ENCODE results near the gene MYO1F. TPM values are rescaled to one million over a fixed set of nuclear protein-coding genes. Genes with fewer than 3 reads are reported as not detected.
"Not testable (repeated sequence)": the region's sequence is repeated elsewhere in the genome, so short reads cannot be mapped to it uniquely, and the experiment has no call there.

Gene MYO1F
- total RNA-seq = 10 to 100 TPM; 48.7 to 50.1 TPM

GRCh38 chr19:8577247-8577646 is at the start of gene MYO1F:
Gene MYO1F, minus strand, starts transcription at chr19:8577442. Its CDS starts 133 bp downstream, at chr19:8577309.
- peaks cover 2% of the 10 kb centered on the region for H3K27me3 Mint-ChIP-seq
- POLR2A ChIA-PET = interaction anchor here (0.9 to 3.6 kb wide), 4 partner anchors 14 to 187 kb away, joined by 4 to 23 read pairs (median 4); partner anchors contain the start of genes RAB11B and ZNF414
- H3K27ac Mint-ChIP-seq = peak within 1 kb of the TSS; percentile 89

DNA sequence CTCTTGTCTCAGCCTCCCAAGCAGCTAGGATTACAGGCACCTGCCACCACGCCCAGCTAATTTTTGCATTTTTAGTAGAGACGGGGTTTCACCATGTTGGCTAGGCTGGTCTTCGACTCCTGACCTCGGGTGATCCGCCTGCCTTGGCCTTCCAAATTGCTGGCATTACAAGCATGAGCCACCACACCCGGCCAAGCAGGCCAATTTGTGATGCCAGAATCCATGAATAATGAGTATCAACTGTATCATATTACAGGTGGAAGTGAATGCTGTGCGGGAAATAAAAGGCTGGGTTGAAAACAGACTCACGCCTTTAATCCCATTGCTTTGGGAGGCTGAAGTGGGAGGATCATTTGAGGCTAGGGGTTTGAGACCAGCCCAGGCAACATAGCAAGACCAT is 49.6 kb upstream of the MYO1F start:
- intact Hi-C loops (cut with micrococcal nuclease) = no loop called here
- no peak overlapping the region for H3K27ac Mint-ChIP-seq
- H3K9me3 Mint-ChIP-seq = no peaks in the 10 kb centered on the region
- H3K36me3 Mint-ChIP-seq = no peaks in the 10 kb centered on the region
- H3K4me3 Mint-ChIP-seq = no peak overlapping the region
- ChIA-PET POLR2A (no interaction called here), CTCF (interaction anchor here (0.9 to 1.3 kb wide), 2 partner anchors 10 to 15 kb away, joined by 3 read pairs; no protein-coding TSS in a partner anchor)
- no peak for DNase-seq
- H3K4me1 Mint-ChIP-seq (ENCODE audit: low read depth) = no peaks in the 10 kb centered on the region
- H3K27me3 Mint-ChIP-seq = no peaks in the 10 kb centered on the region

More at GRCh38 chr19:8577247-8577646, at the start of gene MYO1F:
- DNase-seq = peak; percentile 44
- intact Hi-C loops (cut with micrococcal nuclease) = loop anchor here (5.0 kb wide), 3 partner anchors 130 to 225 kb away; partner anchors contain the start of gene RAB11B
- Mint-ChIP-seq H3K36me3 (peaks cover 2% of the 10 kb centered on the region), H3K4me1 (ENCODE audit: low read depth) (peaks cover 59% of the 10 kb centered on the region), H3K4me3 (peak within 1 kb of the TSS; percentile 90), H3K9me3 (no peaks in the 10 kb centered on the region)
- CTCF ChIA-PET = interaction anchor here (1.0 to 6.8 kb wide), 14 partner anchors 9 to 230 kb away, joined by 3 to 168 read pairs (median 24); partner anchors contain the start of genes MARCHF2 and ZNF414

- DNase-seq; H3K27ac Mint-ChIP-seq; H3K4me3 Mint-ChIP-seq; H3K4me1 Mint-ChIP-seq (ENCODE audit: low read depth); H3K9me3 Mint-ChIP-seq; POLR2A ChIA-PET; H3K36me3 Mint-ChIP-seq; H3K27me3 Mint-ChIP-seq; intact Hi-C loops (cut with micrococcal nuclease): not testable (repeated sequence)
- CTCF ChIA-PET = interaction anchor here (0.6 to 0.7 kb wide), 2 partner anchors 69 to 269 kb away, joined by 3 to 8 read pairs; no protein-coding TSS in a partner anchor
Observed at GRCh38 chr19:8622886-8623285, 45.6 kb upstream of the MYO1F start.

- Mint-ChIP-seq H3K27me3 (no peaks in the 10 kb centered on the region), H3K9me3 (no peaks in the 10 kb centered on the region), H3K36me3 (no peaks in the 10 kb centered on the region), H3K4me3 (no peak overlapping the region), H3K27ac (no peak overlapping the region), H3K4me1 (ENCODE audit: low read depth) (no peaks in the 10 kb centered on the region)
- no peak for DNase-seq
- ChIA-PET POLR2A (no interaction called here), CTCF (interaction anchor here (1.0 to 1.6 kb wide), 2 partner anchors 15 to 38 kb away, joined by 3 read pairs; no protein-coding TSS in a partner anchor)
- intact Hi-C loops (cut with micrococcal nuclease) = no loop called here
Observed at GRCh38 chr19:8618751-8619150, 41.5 kb upstream of the MYO1F start.

GRCh38 chr19:8617984-8618383 is 40.7 kb upstream of the MYO1F start:
- CTCF ChIA-PET = interaction anchor here (1.6 to 2.3 kb wide), 2 partner anchors 24 to 37 kb away, joined by 3 to 6 read pairs; no protein-coding TSS in a partner anchor
- no peaks in the 10 kb centered on the region for H3K36me3 Mint-ChIP-seq

DNA sequence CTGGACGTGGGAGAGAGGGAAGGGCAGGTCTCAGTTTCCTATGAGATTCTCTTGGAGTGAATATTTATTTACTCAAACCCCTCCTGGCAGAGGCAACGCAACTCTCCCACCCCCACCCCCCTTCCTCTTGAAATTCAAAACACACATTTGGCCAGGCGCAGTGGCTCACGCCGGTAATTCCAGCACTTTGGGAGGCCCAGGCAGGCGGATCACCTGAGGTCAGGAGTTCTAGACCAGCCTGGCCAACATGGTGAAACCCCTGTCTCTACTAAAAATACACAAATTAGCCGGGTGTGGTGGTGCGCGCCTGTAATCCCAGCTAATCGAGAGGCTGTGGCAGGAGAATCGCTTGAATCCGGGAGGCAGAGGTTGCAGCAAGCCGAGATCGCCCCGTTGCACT is 40.1 kb upstream of the MYO1F start:
- H3K27me3 Mint-ChIP-seq; H3K36me3 Mint-ChIP-seq; intact Hi-C loops (cut with micrococcal nuclease); H3K27ac Mint-ChIP-seq; POLR2A ChIA-PET; H3K4me1 Mint-ChIP-seq (ENCODE audit: low read depth); DNase-seq; H3K4me3 Mint-ChIP-seq; H3K9me3 Mint-ChIP-seq: not testable (repeated sequence)
- CTCF ChIA-PET = interaction anchor here (1.6 to 2.4 kb wide), 3 partner anchors 24 to 77 kb away, joined by 3 to 17 read pairs (median 6); no protein-coding TSS in a partner anchor

More at GRCh38 chr19:8617984-8618383, 40.7 kb upstream of the MYO1F start:
- Mint-ChIP-seq H3K27ac (no peak overlapping the region), H3K27me3 (no peaks in the 10 kb centered on the region), H3K4me1 (ENCODE audit: low read depth) (no peaks in the 10 kb centered on the region), H3K4me3 (no peak overlapping the region), H3K9me3 (no peaks in the 10 kb centered on the region)
- POLR2A ChIA-PET = no interaction called here
- no peak for DNase-seq
- intact Hi-C loops (cut with micrococcal nuclease) = no loop called here

DNA sequence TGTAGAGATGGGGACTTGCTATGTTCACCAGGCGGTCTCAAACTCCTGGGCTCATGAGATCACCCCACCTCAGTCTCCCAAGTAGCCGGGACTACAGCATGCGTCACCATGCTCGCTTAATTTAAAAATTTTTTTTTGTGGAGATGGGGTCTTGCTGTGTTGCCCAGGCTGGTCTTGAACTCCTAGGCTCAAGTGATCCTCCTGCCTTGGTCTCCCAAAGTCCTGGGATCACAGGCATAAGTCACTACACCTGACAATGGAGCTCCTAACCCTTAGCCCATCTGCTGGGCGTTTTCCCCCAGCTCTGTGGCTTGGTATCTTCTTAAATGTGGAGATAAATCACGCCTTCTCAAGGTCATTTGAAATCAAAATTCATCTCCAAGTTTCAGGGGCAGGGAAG is 39.6 kb upstream of the MYO1F start:
- H3K27ac Mint-ChIP-seq = no peak overlapping the region
- no peak overlapping the region for H3K4me3 Mint-ChIP-seq
- no peaks in the 10 kb centered on the region for H3K36me3 Mint-ChIP-seq
- intact Hi-C loops (cut with micrococcal nuclease) = no loop called here
- DNase-seq = no peak
- H3K4me1 Mint-ChIP-seq (ENCODE audit: low read depth) = peaks cover 7% of the 10 kb centered on the region
- no peaks in the 10 kb centered on the region for H3K9me3 Mint-ChIP-seq
- POLR2A ChIA-PET = no interaction called here
- H3K27me3 Mint-ChIP-seq = no peaks in the 10 kb centered on the region
- CTCF ChIA-PET = interaction anchor here (0.7 to 2.4 kb wide), 7 partner anchors 11 to 77 kb away, joined by 3 to 17 read pairs (median 6); no protein-coding TSS in a partner anchor

DNA sequence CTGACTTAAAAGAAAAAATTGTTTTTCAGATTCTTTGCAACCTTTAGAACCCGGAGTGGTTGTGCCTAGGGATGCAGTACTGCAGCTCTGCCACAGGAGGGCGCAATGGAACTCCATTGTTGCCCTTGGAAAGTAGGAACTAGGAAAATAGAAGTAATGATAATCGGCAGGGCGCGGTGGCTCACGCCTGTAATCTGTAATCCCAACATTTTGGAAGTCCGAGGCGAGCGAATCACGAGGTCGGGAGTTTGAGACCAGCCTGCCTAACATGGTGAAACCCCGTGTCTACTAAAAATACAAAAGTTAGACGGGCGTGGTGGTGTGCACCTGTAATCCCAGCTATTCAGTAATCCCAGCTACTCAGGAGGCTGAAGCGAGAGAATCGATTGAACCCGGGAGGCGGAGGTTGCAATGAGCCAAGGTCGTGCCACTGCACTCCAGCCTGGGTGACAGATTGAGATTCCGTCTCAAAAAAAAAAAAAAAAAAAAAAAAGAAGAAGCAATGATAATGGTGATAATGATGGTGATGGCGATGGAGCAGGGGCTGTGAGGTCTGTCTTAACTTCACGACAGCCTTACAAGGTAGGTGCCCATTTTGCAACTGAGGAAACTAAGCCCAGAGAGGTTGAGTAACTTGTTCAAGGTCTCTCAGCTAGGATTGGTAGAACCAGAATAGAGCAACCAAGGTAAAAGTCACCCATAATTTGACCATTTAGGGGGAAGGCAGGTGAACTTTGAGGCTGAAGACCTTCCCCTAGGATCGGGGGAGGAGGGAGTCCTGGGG is 38.8 kb upstream of the MYO1F start:
- peaks cover 11% of the 10 kb centered on the region for H3K4me1 Mint-ChIP-seq (ENCODE audit: low read depth)
- POLR2A ChIA-PET = no interaction called here
- H3K27ac Mint-ChIP-seq = no peak overlapping the region
- no peaks in the 10 kb centered on the region for H3K36me3 Mint-ChIP-seq
- no peaks in the 10 kb centered on the region for H3K27me3 Mint-ChIP-seq
- CTCF ChIA-PET = interaction anchor here (0.6 to 2.4 kb wide), 14 partner anchors 10 to 262 kb away, joined by 3 to 17 read pairs (median 6); partner anchors contain the start of gene MYO1F
- intact Hi-C loops (cut with micrococcal nuclease) = no loop called here
- no peak overlapping the region for H3K4me3 Mint-ChIP-seq
- peak; percentile 77 for DNase-seq
- no peaks in the 10 kb centered on the region for H3K9me3 Mint-ChIP-seq

DNA sequence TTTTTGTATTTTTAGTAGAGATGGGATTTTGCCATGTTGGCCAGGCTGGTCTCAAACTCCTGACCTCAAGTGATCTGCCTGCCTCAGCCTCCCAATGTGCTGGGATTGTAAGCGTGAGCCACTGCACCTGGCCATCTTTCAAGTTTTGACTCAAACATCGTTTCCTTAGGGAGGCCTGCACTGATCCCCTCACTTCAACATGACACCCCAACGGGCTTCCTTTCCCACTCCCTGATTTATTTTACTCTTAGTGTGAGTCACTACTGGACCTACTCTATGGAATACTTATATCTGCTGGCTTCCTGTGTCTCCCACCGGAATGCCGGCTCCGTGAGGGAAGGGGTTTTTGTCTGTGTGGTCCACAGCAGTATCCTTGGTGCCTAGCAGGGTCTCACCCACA is 37.8 kb upstream of the MYO1F start:
- no peaks in the 10 kb centered on the region for H3K9me3 Mint-ChIP-seq
- DNase-seq = no peak
- H3K27me3 Mint-ChIP-seq = peaks cover 2% of the 10 kb centered on the region
- CTCF ChIA-PET = interaction anchor here (0.6 to 2.4 kb wide), 11 partner anchors 9 to 91 kb away, joined by 3 to 15 read pairs (median 5); partner anchors contain the start of gene MYO1F
- H3K4me3 Mint-ChIP-seq = no peak overlapping the region
- intact Hi-C loops (cut with micrococcal nuclease) = no loop called here
- POLR2A ChIA-PET = no interaction called here
- no peak overlapping the region for H3K27ac Mint-ChIP-seq
- H3K36me3 Mint-ChIP-seq = no peaks in the 10 kb centered on the region
- peaks cover 14% of the 10 kb centered on the region for H3K4me1 Mint-ChIP-seq (ENCODE audit: low read depth)

DNA sequence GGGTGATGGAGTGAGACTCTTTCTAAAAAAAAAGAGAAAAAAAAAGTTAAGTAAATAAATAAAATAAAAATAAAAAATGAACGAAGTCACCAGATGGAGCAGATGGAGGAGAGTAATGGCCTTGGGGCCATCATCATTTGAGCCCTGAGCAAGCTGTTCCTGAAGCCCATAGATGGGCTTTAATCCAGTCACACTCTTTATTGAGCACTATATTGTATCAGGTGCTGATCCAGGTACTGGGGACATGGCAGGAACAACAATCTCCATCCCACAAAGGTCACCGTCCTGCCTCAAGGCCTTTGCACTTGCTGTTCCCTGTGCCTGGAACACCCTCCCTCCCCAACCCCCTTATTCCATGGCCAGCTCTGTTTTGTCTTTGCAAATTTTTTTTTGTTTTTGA is 37.2 kb upstream of the MYO1F start:
- Mint-ChIP-seq H3K4me3 (no peak overlapping the region), H3K27me3 (peaks cover 3% of the 10 kb centered on the region), H3K36me3 (no peaks in the 10 kb centered on the region), H3K27ac (no peak overlapping the region), H3K9me3 (no peaks in the 10 kb centered on the region), H3K4me1 (ENCODE audit: low read depth) (peaks cover 19% of the 10 kb centered on the region)
- DNase-seq = no peak
- intact Hi-C loops (cut with micrococcal nuclease) = no loop called here
- POLR2A ChIA-PET = no interaction called here
- CTCF ChIA-PET = interaction anchor here (0.8 to 2.4 kb wide), 5 partner anchors 20 to 80 kb away, joined by 3 to 15 read pairs (median 3); partner anchors contain the start of gene MYO1F

- H3K4me1 Mint-ChIP-seq (ENCODE audit: low read depth) = peaks cover 22% of the 10 kb centered on the region
- H3K27me3 Mint-ChIP-seq = peaks cover 3% of the 10 kb centered on the region
- ChIA-PET POLR2A (no interaction called here), CTCF (interaction anchor here (1.2 to 2.4 kb wide), 4 partner anchors 15 to 81 kb away, joined by 3 to 7 read pairs (median 3); no protein-coding TSS in a partner anchor)
- DNase-seq = no peak
- no peaks in the 10 kb centered on the region for H3K36me3 Mint-ChIP-seq
- H3K9me3 Mint-ChIP-seq = no peaks in the 10 kb centered on the region
- no peak overlapping the region for H3K4me3 Mint-ChIP-seq
- intact Hi-C loops (cut with micrococcal nuclease) = no loop called here
- no peak overlapping the region for H3K27ac Mint-ChIP-seq
Observed at GRCh38 chr19:8612807-8613171, 35.5 kb upstream of the MYO1F start.

All from activated CD4-positive, alpha-beta memory T cell treated with anti-CD3 and anti-CD28 coated beads for 36 hours (primary cell).